ENCODE results near the gene KRTAP2-1. TPM values are rescaled to one million over a fixed set of nuclear protein-coding genes. Genes with fewer than 3 reads are reported as not detected.

KRTAP2-1 gene
- total RNA-seq, 1 experiment from 2014 or later = not detected

DNA sequence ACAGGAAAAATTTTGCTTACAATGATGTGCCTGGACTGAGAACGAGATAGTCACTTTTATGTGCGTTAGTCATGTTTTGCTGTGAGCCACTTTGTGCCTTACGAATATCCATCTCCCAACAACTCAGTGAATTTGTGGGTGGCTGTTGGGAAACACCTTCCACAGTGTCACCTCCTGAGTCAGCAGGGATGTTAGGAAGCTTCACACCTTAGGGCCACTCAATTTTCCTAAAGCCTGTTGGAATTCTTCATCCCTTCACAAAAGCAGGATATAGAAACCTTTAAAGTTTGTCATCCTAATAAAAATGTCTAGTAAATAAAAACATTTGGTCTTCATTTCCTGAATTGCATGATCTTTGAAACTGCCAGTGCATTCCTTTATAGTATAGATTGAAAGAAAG is 33.9 kb downstream of the KRTAP2-1 start:
- CTCF ChIA-PET = interaction anchor here (1.1 to 2.2 kb wide), 4 partner anchors 13 to 78 kb away, joined by 3 to 6 read pairs (median 4); partner anchors contain the start of gene KRTAP2-3
- Mint-ChIP-seq H3K4me1 (ENCODE audit: low read depth, unreplicated experiment) (peaks cover 63% of the 10 kb centered on the region), H3K36me3 (ENCODE audit: insufficient read depth, unreplicated experiment) (no peaks in the 10 kb centered on the region), H3K4me3 (ENCODE audit: low read depth, unreplicated experiment) (no peak overlapping the region), H3K27me3 (ENCODE audit: unreplicated experiment) (no peaks in the 10 kb centered on the region), H3K27ac (ENCODE audit: unreplicated experiment) (peak overlapping the region; percentile 6), H3K9me3 (ENCODE audit: low read depth, unreplicated experiment) (peaks cover 4% of the 10 kb centered on the region)
- TF ChIP-seq, protein P1, sequence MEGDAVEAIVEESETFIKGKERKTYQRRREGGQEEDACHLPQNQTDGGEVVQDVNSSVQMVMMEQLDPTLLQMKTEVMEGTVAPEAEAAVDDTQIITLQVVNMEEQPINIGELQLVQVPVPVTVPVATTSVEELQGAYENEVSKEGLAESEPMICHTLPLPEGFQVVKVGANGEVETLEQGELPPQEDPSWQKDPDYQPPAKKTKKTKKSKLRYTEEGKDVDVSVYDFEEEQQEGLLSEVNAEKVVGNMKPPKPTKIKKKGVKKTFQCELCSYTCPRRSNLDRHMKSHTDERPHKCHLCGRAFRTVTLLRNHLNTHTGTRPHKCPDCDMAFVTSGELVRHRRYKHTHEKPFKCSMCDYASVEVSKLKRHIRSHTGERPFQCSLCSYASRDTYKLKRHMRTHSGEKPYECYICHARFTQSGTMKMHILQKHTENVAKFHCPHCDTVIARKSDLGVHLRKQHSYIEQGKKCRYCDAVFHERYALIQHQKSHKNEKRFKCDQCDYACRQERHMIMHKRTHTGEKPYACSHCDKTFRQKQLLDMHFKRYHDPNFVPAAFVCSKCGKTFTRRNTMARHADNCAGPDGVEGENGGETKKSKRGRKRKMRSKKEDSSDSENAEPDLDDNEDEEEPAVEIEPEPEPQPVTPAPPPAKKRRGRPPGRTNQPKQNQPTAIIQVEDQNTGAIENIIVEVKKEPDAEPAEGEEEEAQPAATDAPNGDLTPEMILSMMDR (IDR thresholded peaks at IDR 0.05; ENCODE audit: unreplicated experiment) = no peak
- intact Hi-C loops (cut with micrococcal nuclease; ENCODE audit: unreplicated experiment) = no loop called here
- DNase-seq = no peak
- BruUV-seq (replicated peaks) = no TSS peak

DNA sequence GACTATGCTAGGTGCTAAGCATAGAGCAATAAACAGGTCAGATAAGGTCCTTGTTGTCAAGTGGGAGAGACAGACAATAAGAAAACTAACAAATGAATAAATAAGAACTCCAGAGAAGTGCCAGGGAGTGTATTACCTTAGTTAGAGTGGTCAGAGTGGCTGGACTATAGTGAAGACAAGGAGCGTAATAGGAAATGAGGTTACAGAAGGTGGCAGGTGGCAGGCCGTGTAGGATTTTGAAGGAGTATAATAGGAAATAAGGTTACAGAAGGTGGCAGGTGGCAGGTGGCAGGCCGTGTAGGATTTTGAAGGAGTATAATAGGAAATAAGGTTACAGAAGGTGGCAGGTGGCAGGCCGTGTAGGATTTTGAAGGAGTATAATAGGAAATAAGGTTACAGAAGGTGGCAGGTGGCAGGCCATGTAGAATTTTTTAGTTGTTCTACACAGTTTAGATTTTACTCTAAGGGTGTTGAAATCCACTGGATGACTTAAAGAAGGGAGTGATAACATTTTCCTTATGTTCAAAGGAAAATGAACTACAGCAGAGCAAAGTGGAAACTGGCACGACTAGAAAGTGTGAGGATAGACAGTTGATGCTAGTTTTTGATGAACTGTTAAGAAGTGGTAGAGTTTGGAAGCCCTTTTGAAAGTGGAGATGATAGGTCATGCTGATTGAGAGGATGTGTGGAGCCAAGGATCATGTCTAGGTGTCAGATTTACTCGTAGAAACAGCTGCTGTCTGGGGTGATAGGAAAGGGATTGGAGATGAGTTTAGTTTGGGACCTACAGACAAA is 34.6 kb downstream of the KRTAP2-1 start:
- Mint-ChIP-seq H3K27ac (ENCODE audit: unreplicated experiment) (peak overlapping the region; percentile 6), H3K4me1 (ENCODE audit: low read depth, unreplicated experiment) (peaks cover 66% of the 10 kb centered on the region), H3K27me3 (ENCODE audit: unreplicated experiment) (no peaks in the 10 kb centered on the region), H3K36me3 (ENCODE audit: insufficient read depth, unreplicated experiment) (no peaks in the 10 kb centered on the region), H3K9me3 (ENCODE audit: low read depth, unreplicated experiment) (peaks cover 4% of the 10 kb centered on the region), H3K4me3 (ENCODE audit: low read depth, unreplicated experiment) (no peak overlapping the region)
- intact Hi-C loops (cut with micrococcal nuclease; ENCODE audit: unreplicated experiment) = no loop called here
- CTCF ChIA-PET = interaction anchor here (1.1 to 1.8 kb wide), 3 partner anchors 13 to 66 kb away, joined by 3 to 5 read pairs (median 3); partner anchors contain the start of gene KRTAP2-3
- BruUV-seq (replicated peaks) = no TSS peak
- TF ChIP-seq, protein P1 (IDR thresholded peaks at IDR 0.05; ENCODE audit: unreplicated experiment) = no peak
- no peak for DNase-seq

DNA sequence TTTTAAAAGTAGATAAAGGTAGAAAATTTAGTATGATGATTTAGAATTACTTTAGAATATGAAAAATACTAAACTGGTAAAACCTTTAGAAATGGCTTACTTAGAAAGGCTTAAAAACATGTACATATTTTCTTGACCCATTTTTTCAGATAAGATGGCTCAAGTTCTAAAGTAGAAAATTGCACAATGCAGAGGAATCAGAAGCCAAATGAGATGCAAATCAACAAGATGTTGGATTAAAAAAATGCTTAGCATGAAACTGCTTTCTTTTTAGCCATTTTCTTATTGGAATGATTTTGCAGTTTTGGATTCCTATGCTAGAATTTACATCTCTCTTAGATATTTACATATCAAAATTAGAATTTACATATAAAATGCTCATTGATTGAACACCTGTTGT is 36.7 kb downstream of the KRTAP2-1 start:
- H3K4me3 Mint-ChIP-seq (ENCODE audit: low read depth, unreplicated experiment) = no peak overlapping the region
- peaks cover 52% of the 10 kb centered on the region for H3K4me1 Mint-ChIP-seq (ENCODE audit: low read depth, unreplicated experiment)
- H3K36me3 Mint-ChIP-seq (ENCODE audit: insufficient read depth, unreplicated experiment) = no peaks in the 10 kb centered on the region
- DNase-seq = no peak
- CTCF ChIA-PET = interaction anchor here (0.6 to 1.7 kb wide), 6 partner anchors 10 to 101 kb away, joined by 3 to 6 read pairs (median 4); partner anchors contain the start of gene KRT23
- no TSS peak for BruUV-seq (replicated peaks)
- peaks cover 4% of the 10 kb centered on the region for H3K9me3 Mint-ChIP-seq (ENCODE audit: low read depth, unreplicated experiment)
- TF ChIP-seq, protein P1 (IDR thresholded peaks at IDR 0.05; ENCODE audit: unreplicated experiment) = no peak
- H3K27me3 Mint-ChIP-seq (ENCODE audit: unreplicated experiment) = no peaks in the 10 kb centered on the region
- H3K27ac Mint-ChIP-seq (ENCODE audit: unreplicated experiment) = no peak overlapping the region
- intact Hi-C loops (cut with micrococcal nuclease; ENCODE audit: unreplicated experiment) = no loop called here

DNA sequence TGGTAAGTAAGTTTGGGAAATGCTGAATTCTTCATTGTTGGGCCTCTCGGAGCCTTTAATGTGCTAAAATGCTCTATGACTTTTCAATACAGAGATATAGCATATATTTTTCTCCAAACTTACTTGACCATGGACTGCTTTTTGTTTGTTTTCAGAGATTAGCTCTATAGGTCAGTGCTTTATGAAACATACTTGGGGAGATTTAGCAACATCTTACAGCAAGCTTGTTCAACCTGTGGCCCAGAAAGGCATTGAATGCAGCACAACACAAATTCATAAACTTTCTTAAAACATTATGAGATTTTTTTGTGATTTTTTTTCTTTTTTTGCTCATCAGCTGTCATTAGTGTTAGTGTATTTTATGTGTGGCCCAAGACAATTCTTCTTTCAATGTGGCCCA is 37.2 kb downstream of the KRTAP2-1 start:
- no peaks in the 10 kb centered on the region for H3K36me3 Mint-ChIP-seq (ENCODE audit: insufficient read depth, unreplicated experiment)
- BruUV-seq (replicated peaks) = no TSS peak
- TF ChIP-seq, protein P1 (IDR thresholded peaks at IDR 0.05; ENCODE audit: unreplicated experiment) = no peak
- H3K9me3 Mint-ChIP-seq (ENCODE audit: low read depth, unreplicated experiment) = peaks cover 4% of the 10 kb centered on the region
- H3K27ac Mint-ChIP-seq (ENCODE audit: unreplicated experiment) = no peak overlapping the region
- peaks cover 47% of the 10 kb centered on the region for H3K4me1 Mint-ChIP-seq (ENCODE audit: low read depth, unreplicated experiment)
- no peak for DNase-seq
- intact Hi-C loops (cut with micrococcal nuclease; ENCODE audit: unreplicated experiment) = no loop called here
- H3K4me3 Mint-ChIP-seq (ENCODE audit: low read depth, unreplicated experiment) = no peak overlapping the region
- H3K27me3 Mint-ChIP-seq (ENCODE audit: unreplicated experiment) = no peaks in the 10 kb centered on the region
- CTCF ChIA-PET = interaction anchor here (0.6 to 1.7 kb wide), 13 partner anchors 10 to 206 kb away, joined by 3 to 6 read pairs (median 4); partner anchors contain the start of genes KRT23, KRT40 and KRTAP2-3

Data from Calu3 (cell line).